GM21717 (cell line): ENCODE measurements around the gene ING5.

Experiments used
- ATAC-seq: cut with Tn5 transposase; IDR thresholded peaks from one replicate; pipeline ENCODE4 v1.9.1; 2021; ENCODE audit warnings: mild to moderate bottlenecking, moderate library complexity; ENCODE audit not compliant: unreplicated experiment

Gene ING5

DNA sequence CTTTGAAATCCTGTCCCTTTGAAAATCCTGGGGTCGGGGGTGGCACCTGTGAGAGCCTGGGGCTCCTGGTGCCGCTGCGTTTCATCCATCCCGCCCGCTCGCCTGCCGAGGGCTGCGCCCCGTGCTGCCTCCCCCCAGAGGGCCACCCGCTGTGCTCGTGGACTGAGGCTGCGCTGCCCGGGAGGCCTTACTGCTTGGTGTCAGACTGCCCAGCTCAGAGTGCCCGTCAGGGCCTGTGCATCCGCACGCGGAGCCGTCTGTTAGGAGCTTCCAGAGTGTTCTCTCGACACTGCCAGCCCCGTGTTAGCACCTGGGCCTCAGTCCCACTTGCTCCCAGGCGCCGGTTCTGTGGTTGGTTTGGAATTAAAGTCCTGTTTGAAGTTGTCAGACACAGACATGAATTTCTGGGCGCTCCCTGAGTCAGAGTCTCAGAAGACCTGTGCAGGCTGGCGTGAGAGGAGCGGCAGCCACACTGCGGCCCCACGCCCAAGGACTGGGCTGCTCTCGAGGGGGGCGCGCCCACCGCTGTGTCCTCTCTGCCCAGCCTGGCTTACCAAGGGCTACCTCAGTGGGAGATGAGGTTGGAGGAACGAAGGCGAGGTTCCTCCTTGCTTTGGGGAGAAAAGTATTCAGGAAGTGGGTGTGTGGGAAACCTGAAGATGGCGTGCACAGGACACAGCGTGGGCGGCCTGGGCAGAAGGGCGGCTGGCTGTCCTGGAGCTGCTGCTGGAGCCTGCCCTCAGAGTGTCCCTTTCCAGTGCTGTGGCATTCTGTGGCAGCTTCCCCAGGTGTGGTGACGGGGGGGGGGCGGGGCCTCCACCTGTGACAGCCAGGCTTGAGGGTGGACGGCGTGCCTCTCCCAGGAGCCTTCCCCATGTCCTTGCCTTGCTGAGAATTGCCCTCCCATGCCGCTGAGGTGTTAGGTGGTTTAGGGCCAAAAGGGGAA, 29.3 kb upstream of the ING5 start:
- ATAC-seq, result no peak

DNA sequence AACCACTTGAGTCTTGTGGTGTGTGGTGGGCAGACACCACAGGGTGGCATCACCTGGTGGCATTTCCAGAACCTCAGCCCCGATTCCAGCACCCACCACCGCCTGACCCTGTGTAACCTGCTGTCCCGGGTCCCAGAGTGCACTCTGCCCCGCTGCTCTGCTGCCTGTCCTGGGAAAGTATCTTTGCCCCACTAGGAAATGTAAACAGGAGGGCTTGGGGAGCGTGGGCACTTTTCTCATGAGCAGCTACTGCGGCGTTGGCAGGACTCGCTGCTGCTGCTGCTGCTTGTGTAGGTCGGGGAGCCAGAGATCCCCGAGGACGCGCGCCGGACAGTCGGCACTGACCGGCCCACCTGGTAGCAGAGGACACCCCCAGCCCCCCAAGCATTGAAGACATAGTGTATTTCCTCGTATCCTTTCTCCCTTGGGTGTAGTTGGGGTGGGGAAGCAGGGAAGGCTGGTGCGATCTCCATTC, 28.6 kb upstream of the ING5 start:
- ATAC-seq, result no peak

DNA sequence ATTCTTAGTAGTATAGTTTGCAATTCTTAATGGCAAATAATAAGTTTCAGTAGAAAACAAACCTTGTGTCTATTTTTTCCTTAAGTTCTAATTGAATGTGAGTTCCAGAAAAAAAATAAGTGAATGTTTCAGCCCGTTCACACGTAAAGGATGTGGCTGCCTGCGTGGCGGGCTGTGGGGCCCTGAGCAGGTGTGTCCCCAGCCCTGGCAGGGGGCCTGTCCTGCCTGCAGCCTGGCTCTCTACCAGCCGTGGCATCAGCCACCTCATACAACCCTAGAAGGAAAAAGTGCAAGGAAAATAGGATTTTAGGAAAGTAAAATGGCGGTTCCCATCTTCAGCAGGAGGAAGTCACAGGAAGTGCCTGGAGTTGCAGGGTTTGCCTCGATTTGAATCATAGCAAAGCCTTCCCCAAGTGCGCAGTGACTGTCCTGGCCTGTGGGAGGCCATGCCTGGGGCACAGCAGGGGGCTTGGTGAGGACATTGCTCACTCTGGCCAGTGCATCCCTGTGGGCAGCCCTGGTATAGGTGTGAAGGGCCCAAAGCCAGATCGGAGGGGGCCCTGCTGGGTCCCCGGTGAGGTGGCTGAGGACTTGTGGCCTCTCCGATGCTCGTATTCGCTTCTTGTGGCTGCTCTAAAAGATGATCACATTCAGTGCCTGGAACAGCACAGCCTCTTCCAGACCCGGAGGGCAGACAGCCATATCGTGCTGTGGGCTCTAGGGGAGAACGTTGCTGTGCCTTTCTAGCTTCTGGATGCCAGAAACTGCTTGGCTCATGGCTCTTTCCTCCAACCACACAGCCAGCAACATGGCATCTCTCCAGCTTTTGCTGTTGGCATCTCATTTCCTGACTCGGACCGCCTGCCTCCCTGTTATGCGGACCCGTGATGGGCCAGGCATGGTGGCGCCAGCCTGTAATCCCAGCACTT, 27.8 kb upstream of the ING5 start:
- ATAC-seq, result no peak

DNA sequence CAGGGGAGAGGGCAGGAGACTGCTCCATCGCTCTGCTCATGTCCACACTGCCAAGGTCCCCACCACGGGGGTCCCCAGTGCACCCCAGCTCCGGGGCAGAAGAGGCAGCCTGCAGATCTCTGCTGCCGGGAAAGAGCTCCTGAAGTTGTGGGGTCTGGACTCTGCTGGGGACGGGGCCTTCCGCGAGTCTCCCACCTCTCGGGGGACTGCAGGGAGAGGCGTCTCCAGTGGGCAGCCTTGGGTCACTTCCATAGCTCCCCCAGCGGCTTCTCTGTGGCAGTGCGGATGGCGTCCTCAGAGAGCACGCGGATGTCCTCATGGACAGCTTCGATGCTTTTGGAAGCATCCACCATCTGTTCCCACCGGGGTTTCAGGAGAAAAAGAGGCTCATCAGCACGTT, 26.0 kb upstream of the ING5 start:
- no peak for ATAC-seq

DNA sequence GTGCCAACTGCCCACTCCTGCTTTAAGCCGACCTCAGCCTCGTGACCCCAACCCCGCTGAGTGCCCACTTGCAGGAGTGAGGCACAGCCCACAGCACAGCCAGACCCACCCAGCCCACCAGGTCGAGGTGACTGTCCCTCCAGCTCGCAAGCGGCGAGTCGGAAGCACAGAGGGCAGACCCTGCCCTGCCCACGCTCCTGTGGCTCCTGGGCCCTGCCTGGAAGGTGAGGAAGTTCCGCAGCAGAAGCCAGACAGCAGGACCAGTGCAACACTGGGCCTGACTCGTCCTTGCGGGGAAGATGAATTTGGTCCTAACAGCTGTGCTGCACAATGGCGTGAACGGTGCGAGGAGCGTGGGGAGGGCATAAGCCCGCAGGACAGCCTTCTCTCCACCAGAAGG, 25.2 kb upstream of the ING5 start:
- ATAC-seq, result no peak

DNA sequence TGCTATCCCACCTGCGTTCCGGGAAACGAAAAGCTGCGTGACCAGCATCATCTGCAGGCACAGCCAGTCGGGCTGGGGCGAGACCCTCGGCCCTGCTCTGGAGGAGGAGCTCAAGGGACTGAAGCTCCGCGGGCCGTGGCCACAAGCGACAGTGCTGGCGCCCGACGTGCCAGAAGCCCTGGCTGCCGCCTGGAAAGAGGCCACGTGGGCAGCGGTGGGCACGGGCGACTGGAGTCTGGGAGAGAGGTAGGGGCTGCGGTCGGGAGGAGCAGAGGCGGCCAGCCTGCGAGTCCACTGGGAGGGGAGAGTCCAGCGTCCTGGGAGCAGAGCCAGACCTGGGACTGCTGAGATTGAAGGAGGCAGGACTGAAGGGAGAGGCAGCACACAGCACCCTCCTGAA, 24.4 kb upstream of the ING5 start:
- ATAC-seq, result no peak

DNA sequence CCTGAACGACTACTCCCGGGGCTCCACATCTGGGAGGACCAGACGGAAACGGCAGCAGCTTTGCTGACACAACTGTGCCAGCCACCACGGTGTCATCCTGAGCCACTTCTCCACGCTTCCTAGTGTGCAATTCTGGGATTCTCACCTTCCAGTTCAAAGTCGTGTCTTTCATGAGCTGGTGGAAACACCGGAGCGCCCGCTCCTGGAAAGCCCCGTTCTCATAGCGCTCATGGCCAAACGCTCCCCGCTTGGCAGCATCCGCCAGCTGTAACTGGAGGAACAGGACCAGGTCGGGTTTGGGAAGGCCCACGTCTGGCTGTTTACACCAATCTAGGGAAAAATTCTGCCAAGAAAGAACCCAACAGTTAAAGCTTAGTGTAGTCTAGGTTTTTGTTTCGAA, 23.5 kb upstream of the ING5 start:
- ATAC-seq, result no peak

DNA sequence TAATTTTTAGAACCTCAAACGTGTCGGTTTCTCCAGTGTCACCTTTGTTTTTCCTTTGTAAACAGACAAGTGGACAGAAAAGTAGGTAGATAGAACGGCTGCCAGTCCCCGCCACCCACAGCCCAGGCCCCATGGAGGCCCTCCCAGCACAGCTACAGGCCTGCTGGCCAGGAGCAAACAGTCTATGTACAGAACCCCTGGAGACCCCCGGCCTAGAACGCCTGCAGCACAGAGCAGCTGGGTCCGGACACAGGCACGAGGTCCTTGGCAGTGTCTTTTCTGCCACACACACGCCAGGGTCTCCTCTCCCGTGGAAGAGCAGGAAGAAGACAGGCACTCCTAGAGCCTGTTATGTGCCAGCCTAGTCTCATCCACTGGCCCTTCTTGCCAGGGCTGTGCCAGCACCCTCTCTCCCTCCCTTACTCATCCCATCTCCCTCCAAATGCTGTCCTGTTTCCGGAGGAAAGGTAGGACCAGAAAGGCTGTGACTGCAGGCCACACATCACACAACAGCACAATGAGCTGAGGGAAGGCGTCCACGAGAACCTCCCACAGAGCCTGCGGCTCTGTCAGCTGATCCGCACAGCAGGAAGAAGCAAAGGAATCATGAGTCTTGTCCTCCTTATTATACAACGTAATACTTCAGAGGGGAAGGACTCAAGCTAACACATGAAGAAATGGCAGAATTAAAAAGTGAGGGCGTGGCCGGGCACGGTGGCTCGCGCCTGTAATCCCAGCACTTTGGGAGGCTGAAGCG, 22.9 kb upstream of the ING5 start:
- ATAC-seq, result no peak

DNA sequence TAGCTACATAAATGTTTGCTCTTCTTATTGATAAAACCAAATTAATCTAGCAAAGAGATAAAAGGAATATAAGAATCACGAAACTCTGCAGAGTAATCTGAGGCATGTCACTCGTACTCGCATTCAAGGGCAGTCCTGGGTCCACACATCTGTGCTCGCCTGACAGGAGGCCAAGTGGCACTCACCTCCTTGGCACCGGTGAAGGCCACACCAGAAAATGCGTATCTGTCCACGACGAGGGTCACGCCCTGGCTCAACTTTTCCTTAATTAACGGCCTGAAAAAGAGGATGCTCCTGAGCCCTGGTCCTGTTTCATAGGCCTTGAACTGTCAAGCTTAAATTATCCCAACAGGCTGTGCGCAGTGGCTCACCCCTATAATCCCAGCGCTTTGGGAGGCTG, 21.8 kb upstream of the ING5 start:
- ATAC-seq, result no peak

DNA sequence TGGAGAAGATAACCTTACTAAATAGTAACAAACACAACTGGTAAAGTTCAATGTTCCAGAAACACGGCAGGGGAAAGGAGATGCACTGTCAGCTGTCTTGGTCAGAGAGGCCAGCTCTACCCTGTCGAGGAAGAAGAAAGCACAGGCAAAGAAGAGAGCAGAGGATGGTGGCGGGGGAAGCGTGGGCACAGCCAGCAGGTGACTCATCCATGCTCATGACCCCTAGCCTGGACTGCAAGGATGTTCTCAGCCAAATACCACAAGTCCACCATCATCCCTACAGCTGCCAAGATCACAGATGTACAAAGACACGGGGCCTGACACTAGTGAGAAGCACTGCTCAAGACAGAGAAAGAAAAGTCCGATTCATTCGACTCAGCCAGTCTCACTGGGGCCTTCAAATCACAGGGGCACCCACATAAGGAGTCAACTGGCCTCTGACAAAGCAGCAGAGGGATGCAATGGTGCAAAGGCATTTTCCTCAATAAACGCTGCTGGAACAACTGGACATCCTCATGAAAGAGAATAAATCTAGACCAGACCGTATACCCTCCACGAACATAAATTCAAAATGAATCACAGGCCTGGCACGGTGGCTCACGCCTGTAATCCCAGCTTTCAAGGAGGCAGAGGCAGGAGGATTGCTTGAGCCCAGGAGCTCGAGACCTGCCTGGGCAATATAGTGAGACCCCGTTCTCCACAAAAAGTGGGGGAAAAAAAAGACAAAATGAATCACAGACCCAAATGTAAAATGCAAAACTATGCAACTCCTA, 20.8 kb upstream of the ING5 start:
- no peak for ATAC-seq

DNA sequence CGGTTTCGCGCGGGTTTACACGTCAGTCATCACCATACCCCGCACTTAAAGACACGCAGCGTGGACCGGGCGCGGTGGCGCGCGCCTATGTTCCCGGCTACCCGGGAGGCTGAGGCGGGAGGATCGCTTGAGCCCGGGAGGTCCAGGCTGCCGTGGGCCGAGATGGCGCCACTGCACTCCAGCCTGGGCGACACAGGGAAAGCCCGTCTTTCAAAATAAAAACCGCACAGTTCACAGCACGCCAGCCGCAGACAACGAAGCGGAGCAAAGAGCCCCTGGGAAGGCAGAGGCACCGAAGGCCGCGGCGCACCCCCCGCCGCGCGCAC, 15.6 kb upstream of the ING5 start:
- ATAC-seq, result peak; percentile 14

DNA sequence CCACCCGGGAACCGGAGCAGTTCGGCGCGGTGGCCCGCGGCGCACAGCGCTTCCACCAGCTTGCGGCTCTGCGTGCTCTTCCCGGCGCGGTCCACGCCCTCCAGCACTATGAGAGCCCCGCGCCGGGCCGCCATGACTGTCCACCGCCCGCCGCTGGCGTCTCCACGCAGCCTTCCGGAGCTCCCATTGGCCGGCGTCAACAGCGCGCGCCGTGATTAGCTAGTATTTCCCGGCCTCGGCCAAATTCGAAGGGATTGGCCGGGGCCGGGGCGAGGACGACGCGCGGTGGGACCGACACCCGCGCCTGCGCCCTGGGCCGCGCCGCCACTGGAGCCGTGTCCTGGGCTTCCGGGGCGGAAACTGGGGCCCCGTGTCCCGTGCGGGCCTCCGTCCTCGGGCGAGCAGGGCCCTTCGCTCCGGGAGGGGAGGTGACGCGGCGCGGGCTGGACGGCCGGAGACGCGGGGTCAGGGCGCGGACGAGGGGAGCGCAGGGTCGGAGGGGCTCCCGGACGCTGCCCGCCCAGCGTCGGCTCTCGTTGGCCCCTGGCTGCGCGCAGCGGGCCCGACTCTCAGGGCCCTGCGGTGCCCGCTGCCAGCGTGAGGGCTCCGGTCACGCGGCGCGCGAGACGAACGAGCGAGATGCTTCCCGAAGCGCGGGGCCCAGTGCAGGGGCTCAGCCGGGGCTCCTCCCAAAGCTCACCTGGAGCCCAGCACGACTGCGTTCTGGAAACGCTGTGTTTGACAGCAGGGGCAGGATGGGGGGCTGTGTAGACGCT, 15.0 kb upstream of the ING5 start, which contains the start of gene DTYMK:
Gene DTYMK (minus strand): TSS at position 166 of the 776 bp plus-strand sequence. CDS start 32 bp downstream, at position 134.
- ATAC-seq, result peak; percentile 93

DNA sequence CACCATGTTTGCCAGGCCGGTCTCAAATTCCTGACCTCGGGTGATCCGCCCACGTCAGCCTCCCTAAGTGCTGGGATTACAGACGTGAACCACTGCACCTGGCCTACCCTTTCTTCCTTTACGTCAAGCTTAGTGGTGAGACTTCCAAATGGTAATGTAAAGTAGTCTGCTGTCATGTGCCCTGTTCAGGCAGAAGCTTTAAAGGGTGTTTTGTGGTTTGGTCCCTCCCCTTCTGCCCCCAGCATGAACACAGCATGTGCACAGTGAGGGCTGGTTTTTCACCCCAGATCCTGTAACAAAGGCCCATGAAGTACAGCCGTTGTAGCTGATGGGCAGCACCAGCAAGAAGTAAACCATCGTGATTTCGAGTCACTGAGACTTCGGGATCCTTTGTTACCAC, 12.5 kb upstream of the ING5 start:
- no peak for ATAC-seq

DNA sequence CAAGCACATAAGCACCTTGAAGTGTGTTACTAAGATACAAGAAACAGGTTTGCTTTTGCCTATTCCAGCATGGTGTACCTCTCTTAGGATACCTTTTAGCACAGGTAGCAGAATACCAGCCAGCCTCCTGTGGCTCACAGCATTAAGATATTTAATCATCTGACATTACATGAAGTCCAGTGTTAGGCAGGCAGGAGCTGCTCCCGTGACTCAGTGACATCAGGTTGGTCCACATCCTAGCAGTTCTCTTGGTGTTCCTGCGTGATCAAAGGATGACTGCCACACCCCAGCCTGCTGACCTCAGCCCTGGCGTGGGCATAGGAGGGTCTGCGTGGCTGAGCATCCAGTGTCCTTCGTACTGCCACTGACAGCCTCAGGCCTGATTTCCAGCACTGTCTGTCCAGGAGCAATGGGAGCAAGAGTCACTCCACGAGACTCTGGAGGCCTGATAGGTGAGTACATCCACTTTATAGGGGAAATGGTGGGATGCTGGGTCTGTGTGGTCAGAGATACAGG, 11.6 kb upstream of the ING5 start:
- no peak for ATAC-seq

DNA sequence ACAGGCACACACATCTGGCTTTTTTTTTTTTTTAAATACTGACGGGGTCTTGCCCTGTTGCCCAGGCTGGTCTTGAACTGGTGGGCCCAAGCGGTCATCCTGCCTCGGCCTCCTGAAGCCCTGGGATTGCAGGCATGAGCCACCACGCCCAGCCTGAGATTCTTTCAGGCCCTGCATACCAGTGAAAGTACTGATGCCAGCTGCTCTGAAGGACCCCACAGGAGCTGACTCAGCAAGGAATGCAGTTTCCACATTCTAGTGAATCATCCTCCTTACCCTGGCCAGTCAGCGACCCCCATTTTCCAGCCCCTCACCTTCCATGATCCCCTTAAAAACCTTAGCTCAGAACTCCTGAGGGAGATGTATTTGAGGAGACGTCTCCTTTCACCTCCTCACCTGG, 9.4 kb upstream of the ING5 start:
- ATAC-seq, result no peak

DNA sequence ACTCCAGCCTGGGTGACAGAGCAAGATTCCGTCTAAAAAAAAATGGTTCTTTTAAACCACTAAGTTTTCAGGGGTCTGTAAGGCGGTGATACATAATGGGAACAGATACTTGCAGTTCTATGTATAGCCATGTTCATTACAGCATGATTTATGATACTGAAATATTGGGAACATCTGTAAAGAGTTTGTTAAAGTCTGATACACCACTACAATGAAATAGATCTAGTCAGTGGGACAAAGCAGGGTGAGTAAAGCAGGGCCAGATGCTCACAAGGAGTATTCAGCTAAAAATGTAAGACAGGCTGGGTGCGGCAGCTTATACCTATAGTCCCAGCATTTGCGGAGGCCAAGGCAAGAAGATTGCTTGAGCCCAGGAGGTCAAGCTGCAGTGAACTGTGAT, 6.2 kb upstream of the ING5 start:
- no peak for ATAC-seq

DNA sequence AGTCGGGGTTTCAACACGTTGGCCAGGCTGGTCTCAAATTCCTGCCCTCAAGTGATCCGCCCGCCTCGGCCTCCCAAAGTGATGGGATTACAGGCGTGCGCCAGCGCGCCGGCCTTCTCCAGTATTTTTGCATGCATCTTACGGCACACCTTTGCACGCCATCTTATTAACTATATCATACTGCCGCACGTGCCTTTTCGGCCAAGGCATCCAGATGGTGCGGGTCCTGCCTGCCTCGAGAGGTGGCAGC, 765 bp upstream of the ING5 start:
- no peak for ATAC-seq

DNA sequence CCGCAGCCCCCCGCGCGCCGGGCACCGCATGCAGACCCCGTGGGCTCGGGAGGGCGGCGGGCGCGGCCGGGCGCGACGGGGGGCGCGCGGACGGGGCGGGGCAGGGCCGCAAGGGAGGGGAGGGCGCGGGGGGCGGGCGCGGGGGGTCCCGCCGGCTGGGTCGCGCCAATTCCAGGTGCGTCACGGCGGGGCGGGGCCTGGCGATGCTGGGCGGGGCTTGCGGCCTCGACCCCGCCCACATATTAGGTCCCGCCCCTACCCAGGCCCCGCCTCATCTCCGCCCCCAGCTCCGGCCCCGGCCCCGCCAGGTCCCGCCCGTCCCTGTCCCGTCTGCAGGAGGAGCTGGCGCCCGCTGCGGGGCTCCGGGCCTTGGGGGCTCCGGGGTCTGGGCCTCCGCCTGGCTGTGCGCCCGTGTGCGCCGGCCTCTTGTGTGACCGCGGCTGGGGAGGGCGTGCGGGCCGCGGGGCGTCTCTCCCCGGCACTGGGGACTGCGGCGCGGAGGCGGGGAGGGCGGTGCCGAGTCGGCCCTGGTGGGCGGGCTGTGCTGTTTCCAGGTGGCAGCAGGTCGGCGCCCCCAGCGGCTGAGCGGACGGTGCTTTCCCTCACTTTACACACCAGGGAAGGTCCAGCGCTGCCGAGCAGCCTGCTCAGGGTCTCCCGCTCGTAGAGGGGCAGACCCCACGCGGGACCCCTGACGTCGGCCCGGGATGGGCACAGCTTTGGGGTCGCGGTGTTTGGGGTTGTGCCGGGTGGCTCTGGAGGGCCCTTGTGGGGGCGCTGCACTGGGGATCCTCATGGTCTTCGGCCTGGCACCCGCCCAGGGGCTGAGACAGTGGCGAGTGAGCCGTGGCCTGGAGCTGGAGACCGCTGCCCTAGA, 554 bp downstream of the ING5 start:
- ATAC-seq, result peak; percentile 62
